ENCODE measurements around the gene LYRM1. TPM values are rescaled to one million over a fixed set of nuclear protein-coding genes. Genes with fewer than 3 reads are reported as not detected.
"Not testable (repeated sequence)": the region's sequence is repeated elsewhere in the genome, so short reads cannot be mapped to it uniquely, and the experiment has no call there.

LYRM1 gene
- polyA plus RNA-seq, 1 donor: 72.6 TPM

- not testable (repeated sequence) for H3K4me3 ChIP-seq (ENCODE audit: low read length); DNase-seq; H3K9me3 ChIP-seq (ENCODE audit: control insufficient read depth, low read depth, low read length); H3K4me1 ChIP-seq (ENCODE audit: control insufficient read depth, insufficient read depth, low read length); H3K27ac ChIP-seq (ENCODE audit: low read length); H3K27me3 ChIP-seq (ENCODE audit: control insufficient read depth, insufficient read depth, low read length); H3K36me3 ChIP-seq (ENCODE audit: control insufficient read depth, insufficient read depth, low read length)
- WGBS (ENCODE audit: insufficient coverage, low lambda C conversion rate): no CpG with 5 or more reads among the region's 10 CpGs
These were observed 29.2 kb downstream of the LYRM1 start for GRCh38 chr16:20929676-20930364.

- Histone ChIP-seq H3K36me3 (ENCODE audit: control insufficient read depth, insufficient read depth, low read length) (no peaks in the 10 kb centered on the region), H3K27ac (ENCODE audit: low read length) (no peak overlapping the region), H3K9me3 (ENCODE audit: control insufficient read depth, low read depth, low read length) (no peaks in the 10 kb centered on the region), H3K4me3 (ENCODE audit: low read length) (no peak overlapping the region), H3K4me1 (ENCODE audit: control insufficient read depth, insufficient read depth, low read length) (peaks cover 7% of the 10 kb centered on the region), H3K27me3 (ENCODE audit: control insufficient read depth, insufficient read depth, low read length) (no peaks in the 10 kb centered on the region)
- WGBS (ENCODE audit: insufficient coverage, low lambda C conversion rate): no CpG with 5 or more reads among the region's 1 CpG
- no peak for DNase-seq
These were observed 29.8 kb downstream of the LYRM1 start for GRCh38 chr16:20930365-20930690.

GRCh38 chr16:20931066-20931600 lies 30.6 kb downstream of the LYRM1 start:
- no peak overlapping the region for H3K27ac ChIP-seq (ENCODE audit: low read length)
- no CpG with 5 or more reads among the region's 5 CpGs for WGBS (ENCODE audit: insufficient coverage, low lambda C conversion rate)
- no peak overlapping the region for H3K4me3 ChIP-seq (ENCODE audit: low read length)

GRCh38 chr16:20933589-20933988 lies 33.0 kb downstream of the LYRM1 start:
- Histone ChIP-seq H3K27ac (ENCODE audit: low read length) (no peak overlapping the region), H3K9me3 (ENCODE audit: control insufficient read depth, low read depth, low read length) (no peaks in the 10 kb centered on the region), H3K4me1 (ENCODE audit: control insufficient read depth, insufficient read depth, low read length) (no peaks in the 10 kb centered on the region), H3K36me3 (ENCODE audit: control insufficient read depth, insufficient read depth, low read length) (no peaks in the 10 kb centered on the region), H3K27me3 (ENCODE audit: control insufficient read depth, insufficient read depth, low read length) (no peaks in the 10 kb centered on the region), H3K4me3 (ENCODE audit: low read length) (no peak overlapping the region)
- no peak for DNase-seq

More at GRCh38 chr16:20931066-20931600, 30.6 kb downstream of the LYRM1 start:
- no peaks in the 10 kb centered on the region for H3K36me3 ChIP-seq (ENCODE audit: control insufficient read depth, insufficient read depth, low read length)
- no peaks in the 10 kb centered on the region for H3K27me3 ChIP-seq (ENCODE audit: control insufficient read depth, insufficient read depth, low read length)
- H3K9me3 ChIP-seq (ENCODE audit: control insufficient read depth, low read depth, low read length): no peaks in the 10 kb centered on the region
- DNase-seq: no peak
- H3K4me1 ChIP-seq (ENCODE audit: control insufficient read depth, insufficient read depth, low read length): no peaks in the 10 kb centered on the region

- Histone ChIP-seq H3K4me1 (ENCODE audit: control insufficient read depth, insufficient read depth, low read length) (no peaks in the 10 kb centered on the region), H3K27ac (ENCODE audit: low read length) (no peak overlapping the region), H3K27me3 (ENCODE audit: control insufficient read depth, insufficient read depth, low read length) (no peaks in the 10 kb centered on the region), H3K9me3 (ENCODE audit: control insufficient read depth, low read depth, low read length) (no peaks in the 10 kb centered on the region), H3K36me3 (ENCODE audit: control insufficient read depth, insufficient read depth, low read length) (no peaks in the 10 kb centered on the region), H3K4me3 (ENCODE audit: low read length) (no peak overlapping the region)
- DNase-seq: peak; percentile 42 to 70
- no CpG with 5 or more reads among the region's 6 CpGs for WGBS (ENCODE audit: insufficient coverage, low lambda C conversion rate)
These were observed 37.2 kb downstream of the LYRM1 start for GRCh38 chr16:20937736-20938135.

GRCh38 chr16:20938426-20938825 lies 37.9 kb downstream of the LYRM1 start:
- H3K9me3 ChIP-seq (ENCODE audit: control insufficient read depth, low read depth, low read length): no peaks in the 10 kb centered on the region
- H3K4me3 ChIP-seq (ENCODE audit: low read length): no peak overlapping the region
- 80% methylated on average over 1 of the region's 2 CpGs for WGBS (ENCODE audit: insufficient coverage, low lambda C conversion rate)
- H3K27me3 ChIP-seq (ENCODE audit: control insufficient read depth, insufficient read depth, low read length): no peaks in the 10 kb centered on the region
- no peak for DNase-seq
- no peaks in the 10 kb centered on the region for H3K4me1 ChIP-seq (ENCODE audit: control insufficient read depth, insufficient read depth, low read length)
- H3K36me3 ChIP-seq (ENCODE audit: control insufficient read depth, insufficient read depth, low read length): no peaks in the 10 kb centered on the region
- H3K27ac ChIP-seq (ENCODE audit: low read length): no peak overlapping the region

- Histone ChIP-seq H3K4me3 (ENCODE audit: low read length) (no peak overlapping the region), H3K36me3 (ENCODE audit: control insufficient read depth, insufficient read depth, low read length) (no peaks in the 10 kb centered on the region), H3K27me3 (ENCODE audit: control insufficient read depth, insufficient read depth, low read length) (no peaks in the 10 kb centered on the region), H3K4me1 (ENCODE audit: control insufficient read depth, insufficient read depth, low read length) (no peaks in the 10 kb centered on the region), H3K9me3 (ENCODE audit: control insufficient read depth, low read depth, low read length) (no peaks in the 10 kb centered on the region), H3K27ac (ENCODE audit: low read length) (no peak overlapping the region)
- no peak for DNase-seq
These were observed 39.0 kb downstream of the LYRM1 start for GRCh38 chr16:20939611-20940010.

GRCh38 chr16:20940871-20941635 lies 40.5 kb downstream of the LYRM1 start:
- no peak for DNase-seq
- Histone ChIP-seq H3K27ac (ENCODE audit: low read length) (no peak overlapping the region), H3K27me3 (ENCODE audit: control insufficient read depth, insufficient read depth, low read length) (no peaks in the 10 kb centered on the region), H3K36me3 (ENCODE audit: control insufficient read depth, insufficient read depth, low read length) (no peaks in the 10 kb centered on the region), H3K4me3 (ENCODE audit: low read length) (no peak overlapping the region), H3K9me3 (ENCODE audit: control insufficient read depth, low read depth, low read length) (no peaks in the 10 kb centered on the region), H3K4me1 (ENCODE audit: control insufficient read depth, insufficient read depth, low read length) (no peaks in the 10 kb centered on the region)
- 83% methylated on average over 1 of the region's 6 CpGs for WGBS (ENCODE audit: insufficient coverage, low lambda C conversion rate)

GRCh38 chr16:20941636-20941926 lies 41.0 kb downstream of the LYRM1 start:
- Histone ChIP-seq H3K27ac (ENCODE audit: low read length) (no peak overlapping the region), H3K4me1 (ENCODE audit: control insufficient read depth, insufficient read depth, low read length) (no peaks in the 10 kb centered on the region), H3K9me3 (ENCODE audit: control insufficient read depth, low read depth, low read length) (no peaks in the 10 kb centered on the region), H3K4me3 (ENCODE audit: low read length) (no peak overlapping the region), H3K36me3 (ENCODE audit: control insufficient read depth, insufficient read depth, low read length) (no peaks in the 10 kb centered on the region), H3K27me3 (ENCODE audit: control insufficient read depth, insufficient read depth, low read length) (no peaks in the 10 kb centered on the region)
- no CpG with 5 or more reads among the region's 6 CpGs for WGBS (ENCODE audit: insufficient coverage, low lambda C conversion rate)
- no peak for DNase-seq

- Histone ChIP-seq H3K4me1 (ENCODE audit: control insufficient read depth, insufficient read depth, low read length) (no peaks in the 10 kb centered on the region), H3K9me3 (ENCODE audit: control insufficient read depth, low read depth, low read length) (no peaks in the 10 kb centered on the region), H3K36me3 (ENCODE audit: control insufficient read depth, insufficient read depth, low read length) (no peaks in the 10 kb centered on the region), H3K4me3 (ENCODE audit: low read length) (no peak overlapping the region), H3K27ac (ENCODE audit: low read length) (no peak overlapping the region), H3K27me3 (ENCODE audit: control insufficient read depth, insufficient read depth, low read length) (no peaks in the 10 kb centered on the region)
- no peak for DNase-seq
- WGBS (ENCODE audit: insufficient coverage, low lambda C conversion rate): 83% methylated on average over 1 of the region's 4 CpGs
These were observed 41.7 kb downstream of the LYRM1 start for GRCh38 chr16:20942256-20942655.

All from large intestine (tissue), 3 donors.